Kidney (tissue), 14 donors: Measurements from ENCODE around the gene SCARB2. TPM values are rescaled to one million over a fixed set of nuclear protein-coding genes. Genes with fewer than 3 reads are reported as not detected.

ENCODE experiments used
- DNase-seq, 5 donors: peaks; one replicate each; pipeline ENCODE4 v3.0.0-alpha.2; 2013 to 2020
- FAIRE-seq: peaks from 2 replicates; lab custom pipeline; 2012; peaks lifted over from hg19 to GRCh38; lab: Jason Lieb, UNC
- H3K27ac ChIP-seq, 2 donors: one replicate each; pipeline ENCODE4 v1.7.0; 2013; ENCODE audit warnings: low read depth in 2 of 2, low read length in 2 of 2, inconsistent platforms in 1 of 2
- H3K27me3 ChIP-seq: one replicate; pipeline ENCODE4 v1.7.1; 2013; ENCODE audit warnings: low read length, inconsistent platforms; ENCODE audit not compliant: control insufficient read depth, insufficient read depth
- H3K36me3 ChIP-seq, 3 donors: one replicate each; pipeline versions ENCODE4 v1.7.0 to v1.7.1; 2013; ENCODE audit warnings: low read length in 3 of 3, control low read depth in 1 of 3, inconsistent platforms in 1 of 3; ENCODE audit not compliant: insufficient read depth in 3 of 3, control insufficient read depth in 2 of 3
- H3K4me1 ChIP-seq, 3 donors: one replicate each; pipeline versions ENCODE4 v1.7.0 to v1.7.1; 2013; ENCODE audit warnings: low read length in 3 of 3, inconsistent platforms in 1 of 3, low read depth in 1 of 3; ENCODE audit not compliant: control insufficient read depth in 2 of 3, insufficient read depth in 2 of 3
- H3K4me3 ChIP-seq, 3 donors: one replicate each; pipeline versions ENCODE4 v1.7.0 to v1.8.1; 2013; ENCODE audit warnings: low read length in 3 of 3, control low read depth in 1 of 3, inconsistent platforms in 1 of 3
- H3K9ac ChIP-seq, 3 donors: one replicate each; pipeline versions ENCODE4 v1.7.0 to v1.7.1; 2013; ENCODE audit warnings: low read length in 3 of 3, control low read depth in 1 of 3, inconsistent platforms in 1 of 3
- H3K9me3 ChIP-seq, 3 donors: one replicate each; pipeline versions ENCODE4 v1.7.0 to v1.7.1; 2013; ENCODE audit warnings: low read length in 3 of 3, control low read depth in 1 of 3, inconsistent platforms in 1 of 3; ENCODE audit not compliant: control insufficient read depth in 2 of 3, insufficient read depth in 1 of 3
- CTCF ChIP-seq: IDR thresholded peaks from 3 replicates; pipeline ENCODE4 v1.5.1; 2012; ENCODE audit warnings: mild to moderate bottlenecking, moderate library complexity, borderline replicate concordance; ENCODE audit not compliant: insufficient read depth; ENCODE audit errors: extremely low read depth
- intact Hi-C: fragments of 100-400 bp; cut with DNase I; formaldehyde crosslinking; loops from one replicate; pipeline ENCODE4 v1.11.1; 2022
- polyA plus RNA-seq: library from polyadenylated mRNA; stranded (reverse); fragments of 350-450 nt; fragmentation: Illumina TruSeq; extraction: RNeasy Lipid Tissue Mini Kit (QIAGEN cat#74804); gene quantifications from one replicate; pipeline ENCODE4 v1.2.3, GENCODE V29; 2014; ENCODE audit warnings: low read depth, low replicate concordance; ENCODE audit not compliant: insufficient read depth
- total RNA-seq: library from RNA; stranded (reverse); fragmentation: NEBNext Ultra II Directional; extraction: Animal tissue kit (Norgen Biotek cat#: 25700); gene quantifications from one replicate; pipeline ENCODE4 v1.2.1, GENCODE V29; 2021
- donor health status: control.
- donor health status: control.
- donor health status: control.
- donor health status: control.
- donor health status: control.
- donor health status: DM: yes; HTN: yes; CAD: no.
- donor health status: Normal renal cell carcinoma (clear cell type).

Gene SCARB2
- total and polyA plus RNA-seq, 2 donors from 2014 or later = 75.5 to 151 TPM

GRCh38 chr4:76199664-76200211 is 13.9 kb downstream of the SCARB2 start:
- TF ChIP-seq CTCF = no peak
- peak overlapping the region in 2 of 3 donors; percentile 8 to 31 for H3K4me3 ChIP-seq
- H3K9ac ChIP-seq = peak overlapping the region in 1 of 3 donors; percentile 62
- peaks cover 27 to 54% (median 47%) of the 10 kb centered on the region in 3 donors for H3K4me1 ChIP-seq
- FAIRE-seq = no peak
- no peaks in the 10 kb centered on the region for H3K36me3 ChIP-seq
- DNase-seq = peak in 4 of 5 donors; percentile 46 to 69 (median 60)
- H3K27me3 ChIP-seq = no peaks in the 10 kb centered on the region
- no peaks in the 10 kb centered on the region for H3K9me3 ChIP-seq
- intact Hi-C loops = no loop called here
- H3K27ac ChIP-seq = peak overlapping the region; percentile 75 to 84

GRCh38 chr4:76198411-76199237 is 15.0 kb downstream of the SCARB2 start:
- Histone ChIP-seq H3K9ac (peak overlapping the region in 1 of 3 donors; percentile 37), H3K27me3 (no peaks in the 10 kb centered on the region), H3K4me1 (peaks cover 27 to 58% (median 48%) of the 10 kb centered on the region in 3 donors), H3K9me3 (no peaks in the 10 kb centered on the region), H3K27ac (peak overlapping the region; percentile 78 to 84), H3K4me3 (peak overlapping the region in 2 of 3 donors; percentile 1 to 6), H3K36me3 (peaks cover 0 to 6% (median 0%) of the 10 kb centered on the region in 3 donors)
- FAIRE-seq (no peak), DNase-seq (peak; percentile 80 to 95 (median 81))
- intact Hi-C loops = no loop called here
- no peak for TF ChIP-seq CTCF

GRCh38 chr4:76197971-76198410 is 15.6 kb downstream of the SCARB2 start:
- intact Hi-C loops = no loop called here
- H3K4me3 ChIP-seq = no peak overlapping the region
- no peak for FAIRE-seq

More at GRCh38 chr4:76197971-76198410, 15.6 kb downstream of the SCARB2 start:
- peak overlapping the region in 1 of 3 donors; percentile 37 for H3K9ac ChIP-seq
- DNase-seq = peak; percentile 59 to 83 (median 79)
- H3K9me3 ChIP-seq = no peaks in the 10 kb centered on the region
- H3K27ac ChIP-seq = peak overlapping the region; percentile 78 to 84
- H3K36me3 ChIP-seq = peaks cover 0 to 7% (median 0%) of the 10 kb centered on the region in 3 donors
- peaks cover 27 to 58% (median 46%) of the 10 kb centered on the region in 3 donors for H3K4me1 ChIP-seq
- H3K27me3 ChIP-seq = no peaks in the 10 kb centered on the region
- no peak for TF ChIP-seq CTCF
